Suprapubic skin (tissue), 4 donors: Measurements from ENCODE around the gene TCP11L2. TPM values are rescaled to one million over a fixed set of nuclear protein-coding genes. Genes with fewer than 3 reads are reported as not detected.

Experiments
- DNase-seq, 2 donors: peaks; one replicate each; pipeline ENCODE4 v3.0.0-alpha.2; 2019; ENCODE audit warnings: low spot score in 2 of 2
- H3K27ac ChIP-seq: fragments of 200-600 bp; sonication (generic); one replicate; pipeline ENCODE4 v1.5.1; 2019
- H3K27me3 ChIP-seq: fragments of 200-600 bp; sonication (generic); one replicate; pipeline ENCODE4 v1.5.1; 2019
- H3K36me3 ChIP-seq: fragments of 200-600 bp; sonication (generic); one replicate; pipeline ENCODE4 v1.5.1; 2019
- H3K4me1 ChIP-seq: fragments of 200-600 bp; sonication (generic); one replicate; pipeline ENCODE4 v1.5.1; 2019
- H3K4me3 ChIP-seq: fragments of 200-600 bp; sonication (generic); one replicate; pipeline ENCODE4 v1.5.1; 2019; ENCODE audit warnings: mild to moderate bottlenecking
- H3K9me3 ChIP-seq: fragments of 200-600 bp; sonication (generic); one replicate; pipeline ENCODE4 v1.5.1; 2019
- CTCF ChIP-seq, 2 donors: fragments of 200-600 bp in 1 of 2; fragments of 450-650 bp in 1 of 2; sonication (generic) in 1 of 2; IDR thresholded peaks; one replicate each; pipeline ENCODE4 v1.5.1; 2016 to 2019; ENCODE audit warnings: antibody characterized with exemption in 2 of 2, mild to moderate bottlenecking in 1 of 2, moderate library complexity in 1 of 2
- EP300 ChIP-seq: sonication (generic); formaldehyde crosslinking; IDR thresholded peaks from one replicate; pipeline ENCODE4 v1.6.1; 2017; ENCODE audit warnings: antibody characterized with exemption
- POLR2A ChIP-seq, 2 donors: fragments of 450-650 bp; IDR thresholded peaks; one replicate each; pipeline ENCODE4 v1.6.1; 2017; ENCODE audit warnings: antibody characterized with exemption in 2 of 2, mild to moderate bottlenecking in 2 of 2, moderate library complexity in 2 of 2
- POLR2AphosphoS5 ChIP-seq, 3 donors: sonication (generic); formaldehyde crosslinking; IDR thresholded peaks; one replicate each; pipeline ENCODE4 v1.6.1; 2017; ENCODE audit warnings: antibody characterized with exemption in 3 of 3
- WGBS: methylation state at CpG from one replicate; pipeline ENCODE4 v1.1.5; 2018; 5-methylcytosine and 5-hydroxymethylcytosine counted together
- total RNA-seq, 4 donors: library from RNA; depleted of rRNA; stranded (reverse); fragments of >200 nt; gene quantifications; one replicate each; pipeline ENCODE4 v1.1.0, GENCODE V29; 2016

Gene TCP11L2
- total RNA-seq, 4 donors from 2014 or later: 38.1 to 70.6 (median 61.2) TPM

GRCh38 chr12:106301241-106301610 is 1.3 kb upstream of the TCP11L2 start:
- WGBS: 5% methylated on average over 1 of the region's 1 CpG
- H3K27me3 ChIP-seq: no peaks in the 10 kb centered on the region
- no peaks in the 10 kb centered on the region for H3K9me3 ChIP-seq
- TF ChIP-seq CTCF (IDR thresholded peaks at IDR 0.05) (no peak), POLR2A (IDR thresholded peaks at IDR 0.05) (no peak)
- peak overlapping the region; percentile 100 for H3K4me3 ChIP-seq
- peak overlapping the region; percentile 100 for H3K27ac ChIP-seq
- H3K4me1 ChIP-seq: peaks cover 63% of the 10 kb centered on the region
- H3K36me3 ChIP-seq: no peaks in the 10 kb centered on the region
- no peak for DNase-seq

DNA sequence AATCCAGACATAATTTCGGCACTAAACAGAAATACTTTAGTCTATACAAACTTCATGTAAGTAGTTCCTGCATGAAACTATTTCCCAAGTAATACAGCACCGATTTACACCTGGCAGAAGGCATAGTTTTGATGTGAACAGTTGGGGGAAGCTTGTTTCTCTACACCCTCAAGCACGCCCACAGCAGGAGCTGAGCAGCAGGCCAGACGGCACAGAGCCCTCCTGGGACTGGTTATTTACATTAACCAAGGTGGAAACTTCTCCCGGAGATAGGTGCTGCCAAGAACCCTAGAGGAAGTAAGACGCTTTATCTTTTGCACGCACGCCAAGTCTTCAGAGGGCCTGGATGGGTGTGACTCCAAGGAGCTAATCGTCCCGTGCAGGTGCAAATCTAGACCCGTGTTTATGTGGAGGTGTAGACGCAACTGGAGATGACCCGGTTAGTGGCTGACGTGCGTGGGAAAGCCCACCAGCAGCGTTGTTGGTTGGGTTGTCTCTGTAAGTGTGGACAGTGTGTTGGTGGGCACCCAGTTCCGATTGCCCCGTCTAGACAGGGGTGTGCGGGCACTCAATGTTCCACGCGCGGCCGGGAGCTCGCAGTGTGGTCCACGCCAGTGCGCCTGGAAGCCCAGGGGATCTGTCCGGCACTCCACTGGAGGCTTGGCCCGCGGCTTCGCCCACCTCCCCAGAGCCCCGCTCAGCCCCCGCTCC is 767 bp upstream of the TCP11L2 start:
- H3K27me3 ChIP-seq: no peaks in the 10 kb centered on the region
- peaks cover 68% of the 10 kb centered on the region for H3K4me1 ChIP-seq
- H3K9me3 ChIP-seq: no peaks in the 10 kb centered on the region
- peak in 1 of 2 donors; percentile 85 for DNase-seq
- peak overlapping the region; percentile 100 for H3K4me3 ChIP-seq
- H3K27ac ChIP-seq: peak overlapping the region; percentile 100
- H3K36me3 ChIP-seq: no peaks in the 10 kb centered on the region
- WGBS: 3% methylated on average over 21 of the region's 32 CpGs
- TF ChIP-seq POLR2A (IDR thresholded peaks at IDR 0.05) (no peak), POLR2AphosphoS5 (IDR thresholded peaks at IDR 0.05) (peak in 1 of 3 donors; percentile 57)

DNA sequence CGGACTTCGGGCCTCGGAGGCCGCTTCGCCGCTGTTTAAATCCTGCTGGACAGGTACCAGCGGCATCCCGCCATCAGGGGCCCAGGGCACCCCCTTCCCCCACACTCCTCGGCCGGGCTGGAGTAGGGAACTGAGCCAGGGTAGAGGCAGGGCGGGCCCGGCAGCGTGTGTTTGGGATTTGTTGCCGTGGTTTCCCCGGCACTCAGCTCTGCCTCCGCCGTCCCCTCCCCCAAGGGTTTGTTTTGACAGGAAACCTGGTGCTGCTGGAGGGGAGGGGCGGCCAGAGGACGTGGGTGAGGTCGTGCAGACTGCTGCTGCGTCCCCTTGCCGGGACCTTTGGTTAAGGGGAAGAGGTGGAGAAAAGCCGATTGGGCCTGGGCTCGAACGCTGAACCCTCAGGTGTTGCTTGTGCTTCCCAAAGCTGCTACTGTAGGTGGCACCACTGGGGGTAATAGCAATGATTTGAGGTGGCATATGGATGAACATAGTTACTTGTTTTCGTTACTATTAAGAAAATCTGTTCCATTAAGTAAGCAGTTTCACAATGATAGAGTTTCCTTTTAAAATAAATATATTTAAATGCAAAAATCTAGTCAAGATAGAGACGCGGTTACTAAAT is 778 bp downstream of the TCP11L2 start:
- Histone ChIP-seq H3K4me1 (peaks cover 84% of the 10 kb centered on the region), H3K36me3 (no peaks in the 10 kb centered on the region), H3K27me3 (no peaks in the 10 kb centered on the region), H3K27ac (peak overlapping the region; percentile 100), H3K4me3 (peak overlapping the region; percentile 100), H3K9me3 (no peaks in the 10 kb centered on the region)
- 3% methylated on average over 28 of the region's 28 CpGs for WGBS
- TF ChIP-seq POLR2A (IDR thresholded peaks at IDR 0.05): peak in 1 of 2 donors; percentile 11
- no peak for TF ChIP-seq CTCF (IDR thresholded peaks at IDR 0.05)
- TF ChIP-seq POLR2AphosphoS5 (IDR thresholded peaks at IDR 0.05): peak; percentile 8 to 80 (median 76)
- DNase-seq: peak; percentile 94 to 96

DNA sequence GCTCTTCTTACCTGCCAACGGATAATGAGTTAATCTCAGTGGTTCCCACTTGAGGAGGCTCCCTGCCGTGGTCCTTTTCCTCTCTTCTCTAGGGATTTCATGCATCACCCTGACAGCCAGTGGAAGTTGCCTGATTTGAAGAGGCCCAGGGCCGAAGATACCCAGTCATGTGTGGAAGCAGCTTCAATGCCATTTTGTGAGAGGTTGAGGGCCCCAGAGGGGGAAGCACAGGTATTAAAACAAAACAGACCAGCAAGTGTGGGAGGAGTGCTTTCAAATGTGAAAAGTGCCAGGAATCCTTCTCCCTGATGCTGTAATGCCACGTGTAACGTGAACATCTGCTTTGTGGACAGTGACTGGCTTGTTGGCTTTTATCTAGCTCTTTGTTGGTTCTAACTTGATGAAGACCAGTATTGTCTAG is 1.5 kb downstream of the TCP11L2 start:
- WGBS: 12% methylated on average over 5 of the region's 5 CpGs
- H3K4me1 ChIP-seq: peaks cover 89% of the 10 kb centered on the region

GRCh38 chr12:106304797-106305196 is 2.3 kb downstream of the TCP11L2 start:
- TF ChIP-seq CTCF (IDR thresholded peaks at IDR 0.05) (no peak), POLR2A (IDR thresholded peaks at IDR 0.05) (no peak), EP300 (no peak), POLR2AphosphoS5 (IDR thresholded peaks at IDR 0.05) (no peak)
- no peaks in the 10 kb centered on the region for H3K36me3 ChIP-seq

More for the DNA sequence above, 1.5 kb downstream of the TCP11L2 start:
- no peak for DNase-seq
- Histone ChIP-seq H3K27ac (peak overlapping the region; percentile 100), H3K9me3 (no peaks in the 10 kb centered on the region), H3K27me3 (no peaks in the 10 kb centered on the region), H3K4me3 (peak overlapping the region; percentile 100), H3K36me3 (no peaks in the 10 kb centered on the region)
- TF ChIP-seq CTCF (IDR thresholded peaks at IDR 0.05) (no peak), EP300 (no peak)

More at GRCh38 chr12:106304797-106305196, 2.3 kb downstream of the TCP11L2 start:
- Histone ChIP-seq H3K27me3 (no peaks in the 10 kb centered on the region), H3K4me1 (peaks cover 87% of the 10 kb centered on the region), H3K4me3 (peak overlapping the region; percentile 100), H3K9me3 (no peaks in the 10 kb centered on the region), H3K27ac (peak overlapping the region; percentile 100)
- WGBS: 64% methylated on average over 6 of the region's 6 CpGs
- DNase-seq: no peak
